HG03442 (cell line): ENCODE results near the gene GRIA3.
A peak's percentile ranks its signal among the peaks of the same experiment; 100 is the strongest.
"Not testable (repeated sequence)": the region's sequence is repeated elsewhere in the genome, so short reads cannot be mapped to it uniquely, and the experiment has no call there.

Source experiments
- ATAC-seq: cut with Tn5 transposase; IDR thresholded peaks from one replicate; pipeline ENCODE4 v1.9.1; 2021; ENCODE audit warnings: mild to moderate bottlenecking, moderate library complexity; ENCODE audit not compliant: unreplicated experiment

Gene GRIA3

DNA sequence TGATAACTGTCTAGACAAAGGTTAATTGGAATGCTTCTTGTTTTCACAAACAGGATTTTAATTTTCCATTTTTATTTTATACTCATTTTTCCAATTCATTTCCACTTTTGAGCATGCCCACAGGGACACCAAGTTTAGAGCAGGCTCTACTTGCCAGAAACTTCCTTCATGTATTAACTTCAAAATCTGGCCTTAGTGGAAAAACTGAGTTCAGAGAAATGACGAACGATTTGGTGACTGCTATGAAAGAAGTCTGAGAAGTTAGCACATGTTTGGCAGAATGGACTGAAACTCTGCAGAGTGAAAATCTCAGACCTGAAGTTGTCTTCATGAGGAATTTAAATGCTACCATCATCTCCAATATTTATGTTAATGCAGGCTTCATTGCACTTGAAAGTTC lies 334.7 kb downstream of the GRIA3 start:
- no peak for ATAC-seq

DNA sequence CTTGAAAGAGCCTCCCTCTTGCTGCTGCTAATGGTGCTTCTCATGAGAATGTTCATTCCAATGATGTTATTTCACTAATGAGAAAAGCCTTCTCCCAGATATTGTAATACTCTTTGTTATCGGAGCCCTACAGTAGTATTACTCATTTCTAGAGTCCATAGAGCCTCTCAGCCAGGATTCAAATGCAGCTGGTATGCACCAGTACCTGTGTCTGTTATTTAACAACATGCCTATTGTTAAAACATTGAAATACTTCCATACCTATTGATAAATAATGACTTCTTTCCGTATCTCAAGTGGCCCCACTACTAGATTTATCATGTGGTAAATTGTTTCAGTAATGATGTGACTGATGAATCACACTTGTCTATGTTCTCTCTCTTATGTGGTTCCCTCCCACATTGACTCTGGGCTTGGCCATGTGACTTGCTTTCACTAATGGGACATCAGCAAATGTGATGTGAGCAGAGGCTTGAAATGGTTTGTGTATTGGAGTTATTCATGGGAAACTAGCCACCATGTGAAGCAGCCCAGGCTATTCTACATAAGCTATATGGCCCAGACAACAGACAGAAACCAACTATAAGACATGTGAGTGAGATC lies 341.1 kb downstream of the GRIA3 start:
- ATAC-seq = peak; percentile 72

DNA sequence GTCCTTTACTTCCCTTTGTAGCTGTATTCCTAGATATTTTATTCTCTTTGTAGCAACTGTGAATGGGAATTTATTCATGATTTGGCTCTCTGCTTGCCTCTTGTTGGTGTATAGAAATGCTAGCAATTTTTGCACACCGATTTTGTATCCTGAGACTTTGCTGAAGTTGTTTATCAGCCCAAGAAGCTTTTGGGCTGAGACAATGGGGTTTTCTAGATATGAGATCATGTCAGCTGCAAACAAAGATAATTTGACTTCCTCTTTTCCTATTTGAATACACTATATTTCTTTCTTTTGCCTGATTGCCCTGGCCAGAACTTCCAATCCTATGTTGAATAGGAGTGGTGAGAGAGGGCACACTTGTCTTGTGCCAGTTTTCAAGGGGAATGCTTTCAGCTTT lies 346.6 kb downstream of the GRIA3 start:
- ATAC-seq = not testable (repeated sequence)
